ENCODE results near the gene PAN3. TPM values are rescaled to one million over a fixed set of nuclear protein-coding genes. Genes with fewer than 3 reads are reported as not detected.

PAN3 gene
- total RNA-seq, 2 experiments from 2014 or later: 26.0 to 28.3 TPM

- DNase-seq: no peak
- POLR2A ChIA-PET: no interaction called here
- Mint-ChIP-seq H3K9me3 (no peaks in the 10 kb centered on the region), H3K27me3 (peaks cover 2% of the 10 kb centered on the region), H3K4me1 (ENCODE audit: low read depth) (peaks cover 3% of the 10 kb centered on the region), H3K4me3 (no peak overlapping the region), H3K27ac (no peak overlapping the region), H3K36me3 (no peaks in the 10 kb centered on the region)
- intact Hi-C loops (cut with micrococcal nuclease): no loop called here
- CTCF ChIA-PET: no interaction called here
Measured at GRCh38 chr13:28320209-28320608, 181.9 kb downstream of the PAN3 start.

GRCh38 chr13:28320884-28321574 lies 182.7 kb downstream of the PAN3 start:
- ChIA-PET CTCF (no interaction called here), POLR2A (no interaction called here)
- Mint-ChIP-seq H3K9me3 (no peaks in the 10 kb centered on the region), H3K27me3 (peaks cover 3% of the 10 kb centered on the region), H3K27ac (no peak overlapping the region), H3K4me1 (ENCODE audit: low read depth) (peaks cover 3% of the 10 kb centered on the region), H3K36me3 (no peaks in the 10 kb centered on the region), H3K4me3 (no peak overlapping the region)
- intact Hi-C loops (cut with micrococcal nuclease): no loop called here
- DNase-seq: no peak

GRCh38 chr13:28321756-28322155 lies 183.4 kb downstream of the PAN3 start:
- intact Hi-C loops (cut with micrococcal nuclease): no loop called here
- no peak overlapping the region for H3K4me3 Mint-ChIP-seq
- H3K4me1 Mint-ChIP-seq (ENCODE audit: low read depth): peaks cover 3% of the 10 kb centered on the region
- no peak overlapping the region for H3K27ac Mint-ChIP-seq
- no peaks in the 10 kb centered on the region for H3K36me3 Mint-ChIP-seq
- CTCF ChIA-PET: no interaction called here
- POLR2A ChIA-PET: no interaction called here
- H3K9me3 Mint-ChIP-seq: no peaks in the 10 kb centered on the region
- H3K27me3 Mint-ChIP-seq: peaks cover 3% of the 10 kb centered on the region
- DNase-seq: no peak

GRCh38 chr13:28322256-28322905 lies 184.0 kb downstream of the PAN3 start:
- H3K4me1 Mint-ChIP-seq (ENCODE audit: low read depth): peaks cover 3% of the 10 kb centered on the region
- POLR2A ChIA-PET: no interaction called here

GRCh38 chr13:28324181-28324789 lies 185.9 kb downstream of the PAN3 start:
- Mint-ChIP-seq H3K27ac (no peak overlapping the region), H3K36me3 (no peaks in the 10 kb centered on the region), H3K4me3 (no peak overlapping the region), H3K4me1 (ENCODE audit: low read depth) (peaks cover 3% of the 10 kb centered on the region), H3K27me3 (peaks cover 3% of the 10 kb centered on the region), H3K9me3 (no peaks in the 10 kb centered on the region)
- peak; percentile 65 for DNase-seq
- ChIA-PET POLR2A (no interaction called here), CTCF (interaction anchor here (0.6 to 4.3 kb wide), 6 partner anchors 10 to 473 kb away, joined by 3 to 44 read pairs (median 4); partner anchors contain the start of gene POMP)
- intact Hi-C loops (cut with micrococcal nuclease): loop anchor here (1.0 to 2.0 kb wide), 3 partner anchors 312 to 472 kb away; partner anchors contain the start of gene POMP

More at GRCh38 chr13:28322256-28322905, 184.0 kb downstream of the PAN3 start:
- Mint-ChIP-seq H3K27me3 (peaks cover 3% of the 10 kb centered on the region), H3K27ac (no peak overlapping the region), H3K4me3 (no peak overlapping the region), H3K36me3 (no peaks in the 10 kb centered on the region), H3K9me3 (no peaks in the 10 kb centered on the region)
- intact Hi-C loops (cut with micrococcal nuclease): no loop called here
- no peak for DNase-seq
- CTCF ChIA-PET: interaction anchor here (0.7 to 4.3 kb wide), 5 partner anchors 314 to 821 kb away, joined by 3 to 44 read pairs (median 6); partner anchors contain the start of gene POMP

GRCh38 chr13:28325022-28325421 lies 186.7 kb downstream of the PAN3 start:
- Mint-ChIP-seq H3K27me3 (peaks cover 3% of the 10 kb centered on the region), H3K4me1 (ENCODE audit: low read depth) (peaks cover 3% of the 10 kb centered on the region), H3K36me3 (no peaks in the 10 kb centered on the region), H3K9me3 (no peaks in the 10 kb centered on the region), H3K27ac (no peak overlapping the region), H3K4me3 (no peak overlapping the region)
- intact Hi-C loops (cut with micrococcal nuclease): loop anchor here (2.0 kb wide), 1 partner anchor 334 kb away; the partner anchor contains the start of gene POMP
- POLR2A ChIA-PET: no interaction called here
- no peak for DNase-seq
- CTCF ChIA-PET: interaction anchor here (0.6 to 4.3 kb wide), 4 partner anchors 9 to 472 kb away, joined by 3 to 44 read pairs (median 4); no protein-coding TSS in a partner anchor

GRCh38 chr13:28326056-28326455 lies 187.7 kb downstream of the PAN3 start:
- ChIA-PET CTCF (interaction anchor here (0.7 to 4.3 kb wide), 3 partner anchors 10 to 471 kb away, joined by 3 to 44 read pairs (median 3); no protein-coding TSS in a partner anchor), POLR2A (no interaction called here)
- Mint-ChIP-seq H3K4me1 (ENCODE audit: low read depth) (peaks cover 3% of the 10 kb centered on the region), H3K27ac (no peak overlapping the region), H3K9me3 (no peaks in the 10 kb centered on the region), H3K4me3 (no peak overlapping the region), H3K27me3 (peaks cover 3% of the 10 kb centered on the region), H3K36me3 (no peaks in the 10 kb centered on the region)
- intact Hi-C loops (cut with micrococcal nuclease): no loop called here
- DNase-seq: no peak

- Mint-ChIP-seq H3K4me3 (no peak overlapping the region), H3K27ac (no peak overlapping the region), H3K36me3 (no peaks in the 10 kb centered on the region), H3K9me3 (no peaks in the 10 kb centered on the region), H3K27me3 (peaks cover 3% of the 10 kb centered on the region), H3K4me1 (ENCODE audit: low read depth) (peaks cover 3% of the 10 kb centered on the region)
- intact Hi-C loops (cut with micrococcal nuclease): no loop called here
- ChIA-PET POLR2A (no interaction called here), CTCF (interaction anchor here (1.2 to 1.7 kb wide), 2 partner anchors 313 to 467 kb away, joined by 3 to 4 read pairs; no protein-coding TSS in a partner anchor)
- DNase-seq: no peak
Measured at GRCh38 chr13:28327373-28328270, 189.3 kb downstream of the PAN3 start.

GRCh38 chr13:28328271-28328607 lies 189.9 kb downstream of the PAN3 start:
- CTCF ChIA-PET: interaction anchor here (1.2 to 1.7 kb wide), 2 partner anchors 312 to 467 kb away, joined by 3 to 4 read pairs; no protein-coding TSS in a partner anchor
- POLR2A ChIA-PET: no interaction called here
- no peak for DNase-seq
- Mint-ChIP-seq H3K9me3 (no peaks in the 10 kb centered on the region), H3K36me3 (no peaks in the 10 kb centered on the region), H3K4me3 (no peak overlapping the region), H3K27ac (no peak overlapping the region), H3K4me1 (ENCODE audit: low read depth) (peaks cover 3% of the 10 kb centered on the region), H3K27me3 (peaks cover 3% of the 10 kb centered on the region)
- intact Hi-C loops (cut with micrococcal nuclease): no loop called here

GRCh38 chr13:28329395-28330158 lies 191.2 kb downstream of the PAN3 start:
- Mint-ChIP-seq H3K9me3 (no peaks in the 10 kb centered on the region), H3K4me3 (no peak overlapping the region), H3K36me3 (no peaks in the 10 kb centered on the region), H3K27me3 (peaks cover 3% of the 10 kb centered on the region), H3K27ac (no peak overlapping the region), H3K4me1 (ENCODE audit: low read depth) (no peaks in the 10 kb centered on the region)
- CTCF ChIA-PET: interaction anchor here (1.7 kb wide), 1 partner anchor 311 kb away, joined by 4 read pairs; no protein-coding TSS in a partner anchor
- DNase-seq: no peak
- intact Hi-C loops (cut with micrococcal nuclease): no loop called here
- POLR2A ChIA-PET: no interaction called here

- DNase-seq: no peak
- Mint-ChIP-seq H3K4me1 (ENCODE audit: low read depth) (no peaks in the 10 kb centered on the region), H3K27ac (no peak overlapping the region), H3K36me3 (no peaks in the 10 kb centered on the region), H3K4me3 (no peak overlapping the region), H3K9me3 (no peaks in the 10 kb centered on the region), H3K27me3 (no peaks in the 10 kb centered on the region)
- POLR2A ChIA-PET: no interaction called here
- intact Hi-C loops (cut with micrococcal nuclease): no loop called here
- CTCF ChIA-PET: interaction anchor here (1.0 kb wide), 1 partner anchor 9 kb away, joined by 3 read pairs; no protein-coding TSS in a partner anchor
Measured at GRCh38 chr13:28333204-28333881, 195.0 kb downstream of the PAN3 start.
